ENCODE results near the gene NSRP1. TPM values are rescaled to one million over a fixed set of nuclear protein-coding genes. Genes with fewer than 3 reads are reported as not detected.
A peak's percentile ranks its signal among the peaks of the same experiment; 100 is the strongest.

NSRP1 gene
- total and polyA plus RNA-seq, 12 donors = 19.5 to 47.5 (median 26.5) TPM

DNA sequence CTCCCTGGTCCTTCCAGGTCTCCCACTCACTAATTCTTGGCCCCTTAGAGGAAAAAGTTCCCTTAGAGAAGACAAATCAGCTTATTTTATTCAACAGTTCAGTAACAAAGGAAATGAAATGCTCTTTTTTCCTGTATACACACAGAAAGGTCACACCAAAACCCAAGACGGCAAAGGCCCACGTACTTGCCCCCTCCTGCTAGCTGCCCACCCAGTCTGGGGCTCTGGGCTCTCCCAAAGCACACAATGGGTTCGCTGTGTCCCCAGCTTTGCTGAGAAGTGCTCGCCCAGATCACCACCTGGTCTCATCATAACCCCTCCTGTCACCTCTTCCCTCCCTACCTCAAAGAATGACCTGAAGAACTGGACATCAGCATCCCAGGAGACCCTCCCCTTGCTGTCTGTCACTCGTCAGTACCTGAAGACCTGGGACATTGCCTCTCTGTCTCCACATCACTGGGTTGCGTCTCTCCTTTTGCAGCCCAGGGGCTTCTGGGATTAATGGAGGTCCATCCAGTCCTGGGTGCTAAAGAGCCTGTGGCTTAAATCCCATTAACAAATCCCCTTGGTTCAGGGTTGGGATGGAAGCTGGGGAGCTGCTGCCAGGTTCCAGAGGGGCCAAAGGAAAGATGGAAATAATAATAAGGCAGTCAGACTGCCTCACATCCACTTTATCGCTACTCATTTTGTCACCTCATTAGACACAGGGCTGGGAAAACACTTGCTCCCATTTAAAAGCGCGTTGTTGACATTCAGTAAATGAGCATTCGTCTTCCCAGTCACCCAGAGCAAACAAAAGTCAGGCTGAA lies 115.6 kb downstream of the NSRP1 start:
- Histone ChIP-seq H3K4me3 (no peak overlapping the region), H3K4me1 (peaks cover 7 to 31% (median 19%) of the 10 kb centered on the region in 9 donors), H3K27me3 (peaks cover 0 to 44% (median 18%) of the 10 kb centered on the region in 7 donors), H3K9me3 (no peaks in the 10 kb centered on the region), H3K27ac (no peak overlapping the region), H3K36me3 (no peaks in the 10 kb centered on the region)
- DNase-seq = no peak
- 83 to 85% methylated on average over 10 of the region's 10 CpGs for WGBS, 2 donors
- TF ChIP-seq, protein P1, sequence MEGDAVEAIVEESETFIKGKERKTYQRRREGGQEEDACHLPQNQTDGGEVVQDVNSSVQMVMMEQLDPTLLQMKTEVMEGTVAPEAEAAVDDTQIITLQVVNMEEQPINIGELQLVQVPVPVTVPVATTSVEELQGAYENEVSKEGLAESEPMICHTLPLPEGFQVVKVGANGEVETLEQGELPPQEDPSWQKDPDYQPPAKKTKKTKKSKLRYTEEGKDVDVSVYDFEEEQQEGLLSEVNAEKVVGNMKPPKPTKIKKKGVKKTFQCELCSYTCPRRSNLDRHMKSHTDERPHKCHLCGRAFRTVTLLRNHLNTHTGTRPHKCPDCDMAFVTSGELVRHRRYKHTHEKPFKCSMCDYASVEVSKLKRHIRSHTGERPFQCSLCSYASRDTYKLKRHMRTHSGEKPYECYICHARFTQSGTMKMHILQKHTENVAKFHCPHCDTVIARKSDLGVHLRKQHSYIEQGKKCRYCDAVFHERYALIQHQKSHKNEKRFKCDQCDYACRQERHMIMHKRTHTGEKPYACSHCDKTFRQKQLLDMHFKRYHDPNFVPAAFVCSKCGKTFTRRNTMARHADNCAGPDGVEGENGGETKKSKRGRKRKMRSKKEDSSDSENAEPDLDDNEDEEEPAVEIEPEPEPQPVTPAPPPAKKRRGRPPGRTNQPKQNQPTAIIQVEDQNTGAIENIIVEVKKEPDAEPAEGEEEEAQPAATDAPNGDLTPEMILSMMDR (IDR thresholded peaks at IDR 0.05) = no peak
- ATAC-seq = no peak
- intact Hi-C loops (cut with DNase I) = no loop called here

- Histone ChIP-seq H3K9me3 (no peaks in the 10 kb centered on the region), H3K4me3 (no peak overlapping the region), H3K27me3 (peaks cover 7 to 51% (median 25%) of the 10 kb centered on the region in 7 donors), H3K4me1 (peaks cover 11 to 38% (median 22%) of the 10 kb centered on the region in 9 donors), H3K27ac (no peak overlapping the region), H3K36me3 (no peaks in the 10 kb centered on the region)
- 83 to 84% methylated on average over 11 of the region's 11 CpGs for WGBS, 2 donors
- intact Hi-C loops (cut with DNase I) = no loop called here
- DNase-seq (no peak), ATAC-seq (no peak)
- TF ChIP-seq, protein P1 (IDR thresholded peaks at IDR 0.05) = no peak
Observed at GRCh38 chr17:30232824-30233427, 116.3 kb downstream of the NSRP1 start.

DNA sequence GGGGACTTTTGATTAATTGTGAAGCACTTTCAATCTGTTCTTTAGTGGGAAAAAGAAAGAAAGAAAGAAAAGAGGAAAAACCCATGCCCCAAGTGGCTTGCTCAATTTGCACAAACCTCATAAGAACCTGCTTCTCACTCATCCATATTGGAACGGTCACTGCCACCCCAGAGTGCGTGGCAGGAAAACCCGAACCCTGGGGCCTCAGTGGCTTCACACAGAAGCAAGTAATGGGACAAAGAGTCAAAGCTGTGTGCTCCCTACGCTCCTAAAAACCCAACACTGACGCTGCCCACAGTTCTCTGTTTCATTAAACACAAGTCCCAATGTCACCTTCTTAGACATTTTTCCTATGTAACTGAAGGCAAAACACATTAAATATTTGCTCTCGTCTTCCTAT lies 117.7 kb downstream of the NSRP1 start:
- H3K4me3 ChIP-seq = no peak overlapping the region
- no peaks in the 10 kb centered on the region for H3K9me3 ChIP-seq
- intact Hi-C loops (cut with DNase I) = no loop called here
- H3K36me3 ChIP-seq = no peaks in the 10 kb centered on the region
- WGBS, 2 donors = 88% methylated on average over 6 of the region's 6 CpGs
- peaks cover 8 to 65% (median 36%) of the 10 kb centered on the region in 7 donors for H3K27me3 ChIP-seq
- no peak for ATAC-seq
- no peak overlapping the region for H3K27ac ChIP-seq
- no peak for DNase-seq
- TF ChIP-seq, protein P1 (IDR thresholded peaks at IDR 0.05) = no peak
- H3K4me1 ChIP-seq = peaks cover 11 to 38% (median 22%) of the 10 kb centered on the region in 9 donors

DNA sequence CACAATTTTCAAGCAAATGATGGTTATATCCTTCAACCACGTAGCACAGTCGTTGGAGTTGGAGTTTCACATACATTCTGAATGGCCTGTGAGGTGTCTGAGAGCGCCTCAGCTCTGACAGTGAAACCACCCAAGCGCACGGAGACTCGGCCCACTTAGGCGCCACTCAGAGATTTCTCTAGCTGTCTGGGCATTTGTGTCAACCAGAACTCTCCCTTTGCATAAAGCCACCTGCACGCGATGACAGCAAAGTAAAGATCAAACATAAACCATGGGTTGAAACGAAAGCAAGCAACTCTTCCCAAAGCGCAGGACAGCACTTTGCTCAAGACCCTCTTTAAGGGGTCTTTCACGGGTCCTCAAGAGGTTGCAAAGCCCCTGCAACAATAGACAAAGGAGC lies 118.3 kb downstream of the NSRP1 start:
- TF ChIP-seq, protein P1 (IDR thresholded peaks at IDR 0.05) = no peak
- intact Hi-C loops (cut with DNase I) = no loop called here
- DNase-seq = no peak
- Histone ChIP-seq H3K27me3 (peaks cover 8 to 71% (median 36%) of the 10 kb centered on the region in 7 donors), H3K9me3 (no peaks in the 10 kb centered on the region), H3K4me3 (peak overlapping the region in 9 of 10 donors; percentile 32 to 63 (median 49)), H3K27ac (no peak overlapping the region), H3K36me3 (no peaks in the 10 kb centered on the region), H3K4me1 (peaks cover 11 to 38% (median 22%) of the 10 kb centered on the region in 9 donors)
- WGBS, 2 donors = 20 to 26% methylated on average over 12 of the region's 12 CpGs
- no peak for ATAC-seq

All from heart right ventricle (tissue), 16 donors.